NCI-H446 (cell line): ENCODE results near the gene ATP8A2.
"Not testable (repeated sequence)": the region's sequence is repeated elsewhere in the genome, so short reads cannot be mapped to it uniquely, and the experiment has no call there.

ENCODE experiments used
- DNase-seq, 2 experiments: peaks; one replicate each; lab custom pipeline; 2025; lab: John Stamatoyannopoulos, UW

ATP8A2 gene

GRCh38 chr13:25806264-25806974 lies 434.6 kb downstream of the ATP8A2 start:
- no peak for DNase-seq

- no peak for DNase-seq
Observed at GRCh38 chr13:25807562-25807961, 435.8 kb downstream of the ATP8A2 start.

- no peak for DNase-seq
Observed at GRCh38 chr13:25811506-25811905, 439.7 kb downstream of the ATP8A2 start.

GRCh38 chr13:25816239-25816638 lies 444.5 kb downstream of the ATP8A2 start:
- no peak for DNase-seq

GRCh38 chr13:25819856-25820530 lies 448.2 kb downstream of the ATP8A2 start:
- no peak for DNase-seq

- no peak for DNase-seq
Observed at GRCh38 chr13:25821776-25822175, 450.0 kb downstream of the ATP8A2 start.

- not testable (repeated sequence) for DNase-seq
Observed at GRCh38 chr13:25827221-25827620, 455.4 kb downstream of the ATP8A2 start.

- no peak for DNase-seq
Observed at GRCh38 chr13:25827831-25828465, 456.2 kb downstream of the ATP8A2 start.

- no peak for DNase-seq
Observed at GRCh38 chr13:25833761-25834160, 462.0 kb downstream of the ATP8A2 start.

GRCh38 chr13:25836574-25837336 lies 465.0 kb downstream of the ATP8A2 start:
- DNase-seq, result no peak

- DNase-seq, result no peak
Observed at GRCh38 chr13:25839371-25839770, 467.6 kb downstream of the ATP8A2 start.

- DNase-seq, result no peak
Observed at GRCh38 chr13:25840261-25840660, 468.5 kb downstream of the ATP8A2 start.

- DNase-seq, result no peak
Observed at GRCh38 chr13:25840931-25841330, 469.2 kb downstream of the ATP8A2 start.

GRCh38 chr13:25843692-25844091 lies 471.9 kb downstream of the ATP8A2 start:
- no peak for DNase-seq

GRCh38 chr13:25844559-25845434 lies 473.0 kb downstream of the ATP8A2 start:
- no peak for DNase-seq

GRCh38 chr13:25846222-25846984 lies 474.6 kb downstream of the ATP8A2 start:
- DNase-seq, result no peak

- no peak for DNase-seq
Observed at GRCh38 chr13:25847145-25847544, 475.4 kb downstream of the ATP8A2 start.

- DNase-seq, result no peak
Observed at GRCh38 chr13:25847635-25848626, 476.2 kb downstream of the ATP8A2 start.
